Chondrocyte (in vitro differentiated cells): ENCODE results near the gene COA8. TPM values are rescaled to one million over a fixed set of nuclear protein-coding genes. Genes with fewer than 3 reads are reported as not detected.

Experiments used
- DNase-seq: peaks from one replicate; pipeline ENCODE4 v3.0.0; 2021; ENCODE audit warnings: mixed read lengths, low spot score
- H3K27ac Mint-ChIP-seq: one replicate; pipeline ENCODE4 v1.8.0; 2021; ENCODE audit warnings: mild to moderate bottlenecking, moderate library complexity, mixed read lengths; ENCODE audit not compliant: unreplicated experiment
- H3K27me3 Mint-ChIP-seq: 2 replicates; pipeline ENCODE4 v1.8.0; 2021; ENCODE audit warnings: low read depth, mixed read lengths
- H3K36me3 Mint-ChIP-seq: 2 replicates; pipeline ENCODE4 v1.8.0; 2021; ENCODE audit warnings: low read depth, mixed read lengths
- H3K4me1 Mint-ChIP-seq: 2 replicates; pipeline ENCODE4 v1.8.0; 2021; ENCODE audit warnings: low read depth, mild to moderate bottlenecking, mixed read lengths
- H3K4me3 Mint-ChIP-seq: one replicate; pipeline ENCODE4 v1.8.0; 2021; ENCODE audit warnings: mild to moderate bottlenecking, moderate library complexity, mixed read lengths; ENCODE audit not compliant: unreplicated experiment
- H3K9me3 Mint-ChIP-seq: 2 replicates; pipeline ENCODE4 v1.8.0; 2021; ENCODE audit warnings: low read depth, mixed read lengths
- total RNA-seq: library from RNA; stranded (reverse); gene quantifications from 3 replicates; pipeline ENCODE4 v1.2.1, GENCODE V29; 2021
- TF ChIP-seq, protein P1 (sequence below): fragments of 200-600 bp; sonication (generic); IDR thresholded peaks from 2 replicates; pipeline ENCODE4 v1.5.0; 2021; ENCODE audit warnings: antibody characterized with exemption, mild to moderate bottlenecking, moderate library complexity

Gene COA8
- total RNA-seq, 1 donor from 2014 or later = 51.9 TPM

DNA sequence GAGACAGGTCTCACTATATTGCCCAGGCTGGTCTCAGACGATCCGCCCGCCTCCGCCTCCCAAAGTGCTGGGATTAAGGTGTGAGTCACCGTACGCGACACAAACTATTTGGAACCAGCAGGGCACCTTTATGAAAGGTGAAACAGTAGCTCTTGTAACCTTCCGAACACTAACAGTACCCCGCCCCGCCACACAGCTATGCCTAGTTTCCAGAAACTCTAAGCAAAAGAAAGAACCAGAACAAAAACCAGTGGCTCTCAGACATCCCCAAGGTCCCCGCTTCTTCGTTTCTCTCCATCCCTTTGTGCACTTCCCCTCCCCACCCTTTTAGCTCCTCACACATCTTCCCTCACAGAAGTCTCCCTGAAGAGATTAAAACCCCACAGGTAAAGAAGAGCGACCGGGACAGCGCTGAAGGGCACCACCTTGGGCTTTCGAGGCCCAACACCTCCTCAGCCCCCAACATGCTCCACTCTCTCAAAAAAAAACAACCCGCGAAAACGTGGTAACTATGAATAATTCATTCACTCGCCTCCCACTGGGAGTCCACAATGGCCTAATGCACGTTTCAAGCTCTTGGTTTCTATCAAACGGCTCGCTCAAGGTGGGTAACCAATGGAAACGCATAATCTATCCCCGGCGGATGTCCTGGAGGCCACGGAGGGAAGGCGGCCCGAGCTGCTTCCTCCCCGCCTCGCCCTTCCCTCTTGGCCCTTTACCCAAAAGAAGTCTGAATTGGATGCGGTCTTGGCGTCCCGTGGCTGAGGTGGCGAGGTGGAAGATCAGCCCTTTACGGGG lies 1.2 kb upstream of the COA8 start:
- TF ChIP-seq, protein P1, sequence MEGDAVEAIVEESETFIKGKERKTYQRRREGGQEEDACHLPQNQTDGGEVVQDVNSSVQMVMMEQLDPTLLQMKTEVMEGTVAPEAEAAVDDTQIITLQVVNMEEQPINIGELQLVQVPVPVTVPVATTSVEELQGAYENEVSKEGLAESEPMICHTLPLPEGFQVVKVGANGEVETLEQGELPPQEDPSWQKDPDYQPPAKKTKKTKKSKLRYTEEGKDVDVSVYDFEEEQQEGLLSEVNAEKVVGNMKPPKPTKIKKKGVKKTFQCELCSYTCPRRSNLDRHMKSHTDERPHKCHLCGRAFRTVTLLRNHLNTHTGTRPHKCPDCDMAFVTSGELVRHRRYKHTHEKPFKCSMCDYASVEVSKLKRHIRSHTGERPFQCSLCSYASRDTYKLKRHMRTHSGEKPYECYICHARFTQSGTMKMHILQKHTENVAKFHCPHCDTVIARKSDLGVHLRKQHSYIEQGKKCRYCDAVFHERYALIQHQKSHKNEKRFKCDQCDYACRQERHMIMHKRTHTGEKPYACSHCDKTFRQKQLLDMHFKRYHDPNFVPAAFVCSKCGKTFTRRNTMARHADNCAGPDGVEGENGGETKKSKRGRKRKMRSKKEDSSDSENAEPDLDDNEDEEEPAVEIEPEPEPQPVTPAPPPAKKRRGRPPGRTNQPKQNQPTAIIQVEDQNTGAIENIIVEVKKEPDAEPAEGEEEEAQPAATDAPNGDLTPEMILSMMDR = no peak
- H3K4me1 Mint-ChIP-seq = peaks cover 43% of the 10 kb centered on the region
- peak overlapping the region; percentile 84 for H3K4me3 Mint-ChIP-seq
- peak overlapping the region; percentile 86 for H3K27ac Mint-ChIP-seq
- peaks cover 10% of the 10 kb centered on the region for H3K36me3 Mint-ChIP-seq
- DNase-seq = no peak
- no peaks in the 10 kb centered on the region for H3K27me3 Mint-ChIP-seq
- no peaks in the 10 kb centered on the region for H3K9me3 Mint-ChIP-seq

DNA sequence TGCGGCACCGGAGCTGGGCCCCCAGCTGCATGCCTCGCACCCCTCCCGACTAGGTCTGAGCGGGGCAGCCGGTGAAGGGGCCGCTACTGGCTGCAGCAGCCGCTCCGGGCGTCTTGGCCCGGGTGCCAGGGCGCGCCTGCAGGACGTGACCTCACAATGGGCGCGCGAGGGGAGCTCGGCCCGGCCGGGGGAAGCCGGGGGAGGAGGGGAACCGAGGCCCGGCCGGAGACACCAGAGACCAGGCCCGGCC lies 656 bp upstream of the COA8 start:
- Mint-ChIP-seq H3K9me3 (no peaks in the 10 kb centered on the region), H3K4me3 (peak overlapping the region; percentile 84), H3K27me3 (no peaks in the 10 kb centered on the region), H3K36me3 (peaks cover 10% of the 10 kb centered on the region), H3K4me1 (peaks cover 43% of the 10 kb centered on the region), H3K27ac (peak overlapping the region; percentile 86)
- TF ChIP-seq, protein P1 = no peak
- no peak for DNase-seq

DNA sequence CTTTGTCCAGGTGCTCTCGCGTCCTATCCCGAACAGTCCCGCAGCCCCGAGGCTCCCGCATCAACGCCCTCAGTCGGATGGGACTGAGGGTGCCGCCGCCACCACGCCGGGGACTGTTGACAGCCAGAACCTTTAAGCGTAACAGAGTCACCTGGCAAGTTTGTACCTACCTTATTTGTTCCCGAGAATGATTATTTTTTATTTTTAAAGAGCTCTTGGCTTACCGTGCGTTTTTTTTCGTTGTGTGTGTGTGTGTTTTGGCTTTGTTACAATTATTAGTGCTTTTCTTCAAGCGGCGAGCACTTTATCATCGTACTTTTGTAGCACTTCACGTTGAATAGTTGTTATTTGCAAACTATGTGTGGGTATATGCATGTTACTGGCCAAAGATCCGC lies 463 bp downstream of the COA8 start:
- TF ChIP-seq, protein P1 = no peak
- Mint-ChIP-seq H3K27ac (peak overlapping the region; percentile 66), H3K27me3 (no peaks in the 10 kb centered on the region), H3K4me3 (peak overlapping the region; percentile 84), H3K36me3 (peaks cover 10% of the 10 kb centered on the region), H3K9me3 (no peaks in the 10 kb centered on the region), H3K4me1 (peaks cover 47% of the 10 kb centered on the region)
- DNase-seq = no peak

DNA sequence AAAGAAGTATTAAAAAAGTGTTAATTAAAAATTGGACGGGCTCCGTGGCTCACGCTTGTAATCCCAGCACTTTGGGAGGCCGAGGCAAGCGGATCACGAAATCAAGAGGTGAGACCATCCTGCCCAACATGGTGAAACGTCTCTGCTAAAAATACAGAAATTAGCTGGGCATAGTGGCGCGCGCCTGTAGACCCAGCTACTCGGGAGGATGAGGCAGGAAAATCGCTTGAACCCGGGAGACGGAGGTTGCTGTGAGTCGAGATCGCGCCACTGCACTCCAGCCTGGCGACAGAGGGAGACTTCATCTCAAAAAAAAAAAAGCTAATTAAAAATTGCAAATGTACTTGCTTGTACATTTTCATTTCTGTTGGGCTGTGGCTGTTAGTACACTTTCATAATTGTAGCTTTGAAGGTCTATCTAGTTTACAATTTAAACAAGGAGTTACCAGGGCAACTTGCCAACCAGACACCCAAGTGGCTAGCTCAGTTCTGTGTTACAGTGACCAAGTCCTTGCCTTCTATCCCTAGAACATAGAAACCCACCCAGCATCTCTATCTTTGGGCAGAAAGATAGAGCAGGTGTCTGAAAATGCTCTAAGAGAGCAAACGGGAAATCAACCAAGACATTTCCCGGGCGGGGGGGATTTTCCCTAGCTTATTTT lies 1.2 kb downstream of the COA8 start:
- TF ChIP-seq, protein P1 = no peak
- no peaks in the 10 kb centered on the region for H3K27me3 Mint-ChIP-seq
- no peak for DNase-seq
- peak overlapping the region; percentile 84 for H3K4me3 Mint-ChIP-seq
- H3K4me1 Mint-ChIP-seq = peaks cover 45% of the 10 kb centered on the region
- peaks cover 9% of the 10 kb centered on the region for H3K36me3 Mint-ChIP-seq
- no peaks in the 10 kb centered on the region for H3K9me3 Mint-ChIP-seq
- peak overlapping the region; percentile 66 for H3K27ac Mint-ChIP-seq

DNA sequence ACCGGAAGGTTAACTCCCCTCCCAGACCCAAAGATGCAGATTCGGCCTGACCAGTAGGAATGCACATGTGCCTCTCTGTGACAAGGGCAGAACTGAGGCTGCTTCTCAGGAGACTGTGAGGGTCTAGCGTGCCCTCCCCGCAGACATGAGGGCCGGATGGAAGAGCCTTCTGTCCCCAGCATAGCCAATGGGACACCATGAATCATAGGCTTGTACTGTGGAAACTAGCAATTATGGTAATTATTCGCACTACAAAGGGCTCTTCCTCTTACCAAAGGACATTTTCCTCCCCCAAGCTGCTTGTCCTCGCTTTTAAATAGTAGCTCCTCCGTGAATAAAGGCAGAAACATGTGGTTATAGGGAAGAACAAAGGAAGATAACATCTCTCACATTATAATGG lies 6.2 kb downstream of the COA8 start:
- peaks cover 23% of the 10 kb centered on the region for H3K4me1 Mint-ChIP-seq
- H3K27me3 Mint-ChIP-seq = no peaks in the 10 kb centered on the region
- peaks cover 5% of the 10 kb centered on the region for H3K36me3 Mint-ChIP-seq
- TF ChIP-seq, protein P1 = no peak
- no peak for DNase-seq
- no peaks in the 10 kb centered on the region for H3K9me3 Mint-ChIP-seq
- H3K27ac Mint-ChIP-seq = no peak overlapping the region
- H3K4me3 Mint-ChIP-seq = no peak overlapping the region
